ENCODE results near the gene RPP30. TPM values are rescaled to one million over a fixed set of nuclear protein-coding genes. Genes with fewer than 3 reads are reported as not detected.

RPP30 gene
- total and polyA plus RNA-seq, 9 of the 15 experiments (the other 6 are each of a cell fraction or from before 2014, with no cell fraction given): 37.3 to 170 (median 69.1) TPM

DNA sequence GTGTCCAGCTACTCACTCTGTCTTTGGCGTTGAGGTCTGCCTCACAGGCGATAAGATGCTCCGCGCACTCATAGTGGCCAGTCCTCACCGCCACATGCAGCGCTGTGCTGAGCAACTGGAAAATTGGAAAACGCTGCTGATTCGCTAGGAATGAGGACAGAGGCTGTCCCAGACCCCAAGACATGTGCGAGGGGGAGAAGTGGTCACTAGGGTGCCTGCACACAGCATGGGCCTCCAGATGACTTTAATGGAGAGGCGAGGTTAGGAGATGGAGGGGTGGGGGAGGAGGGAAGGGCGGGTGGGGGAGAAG, 43.9 kb downstream of the RPP30 start:
- intact Hi-C loops (cut with micrococcal nuclease): no loop called here
- CTCF ChIA-PET (ENCODE audit: low intra/inter-chr PET ratio): no interaction called here
- POLR2A ChIA-PET: interaction anchor here (1.1 kb wide), 1 partner anchor 10 kb away, joined by 4 read pairs; no protein-coding TSS in a partner anchor
- DNase-seq (ENCODE audit: extremely low read depth in 1 of 4, low spot score in 3 of 4) (peak in 1 of 4 experiments; percentile 1), FAIRE-seq (no peak), ATAC-seq (no peak)
- WGBS (ENCODE audit: insufficient coverage, low coverage, missing lambda C conversion rate): 5% methylated on average over 7 of the region's 11 CpGs
- Histone ChIP-seq H3K9ac (ENCODE audit: insufficient read depth in 1 of 2, low read depth in 2 of 2, low read length in 2 of 2) (no peak overlapping the region), H3K27ac (ENCODE audit: extremely low read depth, low read depth, low read length) (no peak overlapping the region), H3K4me1 (replicated peaks in 1 of 2; ENCODE audit: control insufficient read depth in 2 of 2, insufficient read depth in 2 of 2, low read length in 2 of 2) (no peaks in the 10 kb centered on the region; a peak in 1 of 5 replicates), H3K9me3 (replicated peaks; ENCODE audit: control insufficient read depth, insufficient read depth, low read depth, low read length) (no peaks in the 10 kb centered on the region), H4K20me1 (replicated peaks; ENCODE audit: control insufficient read depth, insufficient read depth, low read length) (no peaks in the 10 kb centered on the region), H2AFZ (ENCODE audit: low read depth, low read length) (no peak overlapping the region), H3K36me3 (ENCODE audit: control insufficient read depth, insufficient read depth, low read length) (no peaks in the 10 kb centered on the region), H3K79me2 (ENCODE audit: control insufficient read depth, insufficient read depth, low read length) (no peaks in the 10 kb centered on the region), H3K4me2 (ENCODE audit: insufficient read depth, low read length) (no peak overlapping the region), H3K4me3 (no peak overlapping the region), H3K9me1 (ENCODE audit: control insufficient read depth, insufficient read depth, low read length) (no peaks in the 10 kb centered on the region), H3K27me3 (ENCODE audit: control insufficient read depth in 2 of 2, insufficient read depth in 2 of 2, low read length in 2 of 2) (peaks cover 4 to 5% of the 10 kb centered on the region in 2 experiments; a peak in 2 of 5 replicates)
- TF ChIP-seq ZNF217 (CRISPR knock-in tag; IDR thresholded peaks at IDR 0.05): no peak
- no peak for TF ChIP-seq HMG20B (CRISPR knock-in tag; IDR thresholded peaks at IDR 0.05)
- no peak for TF ChIP-seq MTA2 (IDR thresholded peaks at IDR 0.05; ENCODE audit: low read depth)
- no peak for TF ChIP-seq ZNF184 (CRISPR knock-in tag; IDR thresholded peaks at IDR 0.05)
- no peak for TF ChIP-seq GABPA (tag; conservative IDR thresholded peaks at IDR 0.05; ENCODE audit: low read depth)
- in situ Hi-C loops (cut with MboI): loop anchor here (25.0 kb wide), 1 partner anchor 997 kb away; the partner anchor contains the start of genes BTAF1 and FGFBP3
- no TSS peak for BruUV-seq (replicated peaks)

DNA sequence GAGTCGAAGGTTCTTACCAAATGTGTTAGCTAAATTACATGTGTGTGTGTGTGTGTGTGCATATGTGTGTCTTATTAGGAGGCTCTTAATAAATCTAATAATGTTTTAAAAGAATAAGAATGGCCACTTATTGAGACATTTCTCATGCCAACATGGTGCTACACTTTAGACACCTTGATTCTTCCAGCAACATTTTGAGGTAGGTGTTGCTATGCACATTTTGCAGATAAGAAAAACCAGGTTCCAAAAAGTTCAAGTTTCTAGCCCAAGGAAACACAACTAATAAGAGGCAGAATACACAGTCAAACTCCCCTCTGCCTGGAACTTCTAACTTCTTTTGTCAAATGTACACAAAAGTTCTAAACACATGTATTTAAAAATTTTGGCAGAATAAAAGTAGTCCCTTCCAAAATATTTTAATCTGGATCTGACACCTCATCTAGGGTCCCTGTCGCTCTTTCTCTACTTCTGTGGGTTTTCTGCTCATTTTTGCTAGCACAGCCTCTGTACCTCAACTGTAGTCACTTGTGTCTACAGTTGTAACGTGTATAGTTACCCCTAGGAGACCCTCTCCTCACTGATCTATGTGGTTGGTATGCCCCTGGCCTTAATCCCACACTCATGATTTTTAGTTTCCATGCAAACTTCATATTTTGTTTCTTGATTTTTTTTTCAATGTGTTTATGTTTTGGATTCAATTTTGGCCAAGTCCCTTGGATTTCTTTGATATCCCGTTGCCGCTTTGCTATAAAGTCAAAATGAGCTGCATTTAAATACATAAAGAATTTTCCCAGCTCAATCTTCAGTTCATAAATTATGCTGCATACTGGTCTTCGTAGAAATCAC, 44.8 kb downstream of the RPP30 start:
- Histone ChIP-seq H3K27me3 (ENCODE audit: control insufficient read depth in 2 of 2, insufficient read depth in 2 of 2, low read length in 2 of 2) (peaks cover 4 to 5% of the 10 kb centered on the region in 2 experiments; a peak in 2 of 5 replicates), H3K4me1 (replicated peaks in 1 of 2; ENCODE audit: control insufficient read depth in 2 of 2, insufficient read depth in 2 of 2, low read length in 2 of 2) (no peaks in the 10 kb centered on the region; a peak in 1 of 5 replicates), H4K20me1 (replicated peaks; ENCODE audit: control insufficient read depth, insufficient read depth, low read length) (no peaks in the 10 kb centered on the region), H3K36me3 (ENCODE audit: control insufficient read depth, insufficient read depth, low read length) (no peaks in the 10 kb centered on the region), H3K27ac (ENCODE audit: extremely low read depth, low read depth, low read length) (no peak overlapping the region), H3K9me3 (replicated peaks; ENCODE audit: control insufficient read depth, insufficient read depth, low read depth, low read length) (no peaks in the 10 kb centered on the region), H3K4me2 (ENCODE audit: insufficient read depth, low read length) (no peak overlapping the region), H2AFZ (ENCODE audit: low read depth, low read length) (no peak overlapping the region), H3K4me3 (no peak overlapping the region), H3K79me2 (ENCODE audit: control insufficient read depth, insufficient read depth, low read length) (no peaks in the 10 kb centered on the region), H3K9me1 (ENCODE audit: control insufficient read depth, insufficient read depth, low read length) (no peaks in the 10 kb centered on the region), H3K9ac (ENCODE audit: insufficient read depth in 1 of 2, low read depth in 2 of 2, low read length in 2 of 2) (no peak overlapping the region)
- CTCF ChIA-PET (ENCODE audit: low intra/inter-chr PET ratio): no interaction called here
- WGBS (ENCODE audit: insufficient coverage, low coverage, missing lambda C conversion rate): 2% methylated on average over 6 of the region's 6 CpGs
- intact Hi-C loops (cut with micrococcal nuclease) (no loop called here), in situ Hi-C loops (cut with MboI) (loop anchor here (25.0 kb wide), 1 partner anchor 996 kb away; the partner anchor contains the start of genes BTAF1 and FGFBP3)
- BruUV-seq (replicated peaks): no TSS peak
- ATAC-seq (no peak), DNase-seq (ENCODE audit: extremely low read depth in 1 of 4, low spot score in 3 of 4) (no peak), FAIRE-seq (no peak)
- TF ChIP-seq, protein P1, sequence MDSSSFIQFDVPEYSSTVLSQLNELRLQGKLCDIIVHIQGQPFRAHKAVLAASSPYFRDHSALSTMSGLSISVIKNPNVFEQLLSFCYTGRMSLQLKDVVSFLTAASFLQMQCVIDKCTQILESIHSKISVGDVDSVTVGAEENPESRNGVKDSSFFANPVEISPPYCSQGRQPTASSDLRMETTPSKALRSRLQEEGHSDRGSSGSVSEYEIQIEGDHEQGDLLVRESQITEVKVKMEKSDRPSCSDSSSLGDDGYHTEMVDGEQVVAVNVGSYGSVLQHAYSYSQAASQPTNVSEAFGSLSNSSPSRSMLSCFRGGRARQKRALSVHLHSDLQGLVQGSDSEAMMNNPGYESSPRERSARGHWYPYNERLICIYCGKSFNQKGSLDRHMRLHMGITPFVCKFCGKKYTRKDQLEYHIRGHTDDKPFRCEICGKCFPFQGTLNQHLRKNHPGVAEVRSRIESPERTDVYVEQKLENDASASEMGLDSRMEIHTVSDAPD (CRISPR knock-in tag; IDR thresholded peaks at IDR 0.05): no peak
- no peak for TF ChIP-seq HNRNPLL (IDR thresholded peaks at IDR 0.05; ENCODE audit: low read depth, low read length, poor library complexity, severe bottlenecking)
- POLR2A ChIA-PET: no interaction called here

All from K562 (cell line).